Heart left ventricle (tissue), 16 donors: ENCODE measurements around the gene VAPB. TPM values are rescaled to one million over a fixed set of nuclear protein-coding genes. Genes with fewer than 3 reads are reported as not detected.

Source experiments
- ATAC-seq, 4 donors: fragments of 200-7000 bp; cut with Tn5 transposase; one replicate each; pipeline ENCODE4 v1.9.1; 2020 to 2022; ENCODE audit warnings: moderate library complexity in 4 of 4, mild to moderate bottlenecking in 3 of 4, moderate number of reproducible peaks in 1 of 4
- DNase-seq, 5 donors: peaks; one replicate each; pipeline ENCODE4 v3.0.0-alpha.2; 2020
- H3K27ac ChIP-seq, 12 donors: fragments of 200-600 bp; sonication (generic) in 4 of 12; one replicate each; pipeline versions ENCODE4 v1.5.0 to v1.8.0; 2016 to 2022; ENCODE audit warnings: mild to moderate bottlenecking in 2 of 12
- H3K27me3 ChIP-seq, 9 donors: fragments of 200-600 bp; sonication (generic) in 2 of 9; one replicate each; pipeline versions ENCODE4 v1.5.1 to v1.8.0; 2016 to 2022; ENCODE audit warnings: mild to moderate bottlenecking in 3 of 9
- H3K36me3 ChIP-seq, 9 donors: fragments of 200-600 bp; sonication (generic) in 2 of 9; one replicate each; pipeline versions ENCODE4 v1.5.0 to v1.8.0; 2018 to 2022; ENCODE audit warnings: mild to moderate bottlenecking in 2 of 9
- H3K4me1 ChIP-seq, 12 donors: fragments of 200-600 bp; sonication (generic) in 4 of 12; one replicate each; pipeline versions ENCODE4 v1.5.0 to v1.8.0; 2016 to 2022; ENCODE audit warnings: mild to moderate bottlenecking in 3 of 12
- H3K4me3 ChIP-seq, 12 donors: fragments of 200-600 bp; sonication (generic) in 4 of 12; one replicate each; pipeline versions ENCODE4 v1.5.0 to v1.8.0; 2017 to 2022; ENCODE audit warnings: mild to moderate bottlenecking in 9 of 12, moderate library complexity in 4 of 12
- H3K9me3 ChIP-seq, 12 donors: fragments of 200-600 bp; sonication (generic) in 4 of 12; one replicate each; pipeline versions ENCODE4 v1.5.0 to v1.8.0; 2016 to 2022; ENCODE audit warnings: mild to moderate bottlenecking in 1 of 12
- CTCF ChIP-seq, 12 donors: fragments of 200-600 bp; sonication (generic) in 4 of 12; IDR thresholded peaks; one replicate each; pipeline versions ENCODE4 v1.5.0 to v1.8.0; 2018 to 2022; ENCODE audit warnings: antibody characterized with exemption in 12 of 12, mild to moderate bottlenecking in 5 of 12
- POLR2A ChIP-seq, 2 donors: fragments of 450-650 bp; IDR thresholded peaks; one replicate each; pipeline ENCODE4 v1.6.1; 2017; ENCODE audit warnings: antibody characterized with exemption in 2 of 2, mild to moderate bottlenecking in 2 of 2, moderate library complexity in 2 of 2
- WGBS, 4 donors: extraction: QIAGEN DNeasy Blood & Tissue Kit in 2 of 4; methylation state at CpG; one replicate each; pipeline versions ENCODE4 v1.1.5 to v1.1.7; 2013 to 2018; 5-methylcytosine and 5-hydroxymethylcytosine counted together
- intact Hi-C, 10 donors: fragments of 100-400 bp; cut with DNase I; formaldehyde crosslinking; loops; one replicate each; pipeline versions ENCODE4 v1.11.1 to v1.14.2; 2022
- polyA plus RNA-seq, 2 donors: library from polyadenylated mRNA; stranded (reverse); fragments of 200-250 nt; gene quantifications; one replicate each; pipeline ENCODE4 v1.2.3, GENCODE V29; 2013
- total RNA-seq, 9 donors: library from RNA; depleted of rRNA in 2 of 9; stranded (reverse); fragments of >200 nt in 2 of 9; fragmentation: NEBNext Ultra II Directional in 3 of 9; extraction: Animal tissue kit (Norgen Biotek cat#: 25700) in 3 of 9; gene quantifications; one replicate each; pipeline versions ENCODE4 v1.1.0 to v1.2.4, GENCODE V29; 2016 to 2023
- donor health status: ischemic (EF 13 %, LVEDD 7.1; RV severe dilation, severe dysfunction).
- donor health status: healthy with polysubstance abuse.
- donor health status: DM: no; HTN: yes; CAD: no.
- donor health status: DM: no; HTN: no; CAD: no.
- donor health status: ischemic (EF 25% LVEDD 6.9; RV normal size, moderate dysfunction).
- donor health status: ischemic (EF 25% LVEDD 5.7; RV mildly dilated, moderate dysfunction).
- donor health status: healthy.
- donor health status: DM: yes; HTN: yes; CAD: no.
- donor health status: ischemic (EF 35%, LVEDD 5.7; RV mildly dilated, moderate dysfunction).
- donor health status: nonischemic (EF 11% LVEDD 7.7; RV severe dilation, severe dysfunction).
- donor health status: DM: yes; HTN: yes; CAD: no.
- donor health status: PGD.
- donor health status: ischemic (EF 29% LVEDD 5.4; RV normal size, mild dysfunction).
- donor health status: nonischemic (EF 23%, LVEDD 6.1; RV moderate dilation, normal function).

Gene VAPB
- total and polyA plus RNA-seq, 11 donors = 25.7 to 76.1 (median 62.7) TPM

- intact Hi-C loops = loop anchor here in 2 of 10 donors (5.0 to 10.0 kb wide), 2 partner anchors 50 to 88 kb away; partner anchors contain the start of gene RAB22A (in 1 of the 2)
- Histone ChIP-seq H3K4me3 (no peak overlapping the region), H3K27me3 (no peaks in the 10 kb centered on the region), H3K27ac (no peak overlapping the region), H3K4me1 (peaks cover 1 to 74% (median 44%) of the 10 kb centered on the region in 12 donors), H3K9me3 (no peaks in the 10 kb centered on the region), H3K36me3 (peaks cover 0 to 14% (median 0%) of the 10 kb centered on the region in 9 donors)
- no peak for TF ChIP-seq POLR2A (IDR thresholded peaks at IDR 0.05)
- no peak for TF ChIP-seq CTCF (IDR thresholded peaks at IDR 0.05)
- no peak for DNase-seq
- 73 to 80% (median 77%) methylated on average over 4 of the region's 4 CpGs for WGBS, 4 donors
- no peak for ATAC-seq
Observed at GRCh38 chr20:58394801-58395200, 5.8 kb downstream of the VAPB start.

DNA sequence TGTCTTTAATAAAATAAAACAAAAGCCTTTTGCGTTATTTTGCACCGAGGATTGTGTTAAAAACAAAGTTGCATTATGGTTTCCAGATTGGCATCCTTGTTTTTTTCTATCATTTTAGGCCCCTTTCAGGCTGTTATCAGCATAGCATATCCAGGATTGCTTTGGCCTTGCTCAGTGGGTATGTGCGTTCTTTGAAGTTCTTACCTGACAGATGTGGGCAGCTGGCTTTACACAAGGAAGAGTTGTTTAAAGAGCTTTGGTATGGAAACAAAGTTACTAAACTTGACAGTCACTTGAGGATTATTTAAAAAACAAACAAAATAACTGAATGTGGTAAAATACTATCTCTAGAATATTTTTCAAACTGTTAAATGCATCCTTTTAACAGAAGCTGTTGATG lies 6.6 kb downstream of the VAPB start:
- DNase-seq (no peak), ATAC-seq (no peak)
- no peaks in the 10 kb centered on the region for H3K9me3 ChIP-seq
- 89 to 93% (median 92%) methylated on average over 3 of the region's 3 CpGs for WGBS, 4 donors
- H3K27ac ChIP-seq = no peak overlapping the region
- H3K36me3 ChIP-seq = peaks cover 0 to 13% (median 0%) of the 10 kb centered on the region in 9 donors
- H3K4me1 ChIP-seq = peaks cover 3 to 74% (median 42%) of the 10 kb centered on the region in 12 donors
- TF ChIP-seq POLR2A (IDR thresholded peaks at IDR 0.05) (no peak), CTCF (IDR thresholded peaks at IDR 0.05) (no peak)
- H3K4me3 ChIP-seq = no peak overlapping the region
- intact Hi-C loops = loop anchor here in 1 of 10 donors (10.0 kb wide), 1 partner anchor 49 kb away; no protein-coding TSS in a partner anchor
- no peaks in the 10 kb centered on the region for H3K27me3 ChIP-seq

DNA sequence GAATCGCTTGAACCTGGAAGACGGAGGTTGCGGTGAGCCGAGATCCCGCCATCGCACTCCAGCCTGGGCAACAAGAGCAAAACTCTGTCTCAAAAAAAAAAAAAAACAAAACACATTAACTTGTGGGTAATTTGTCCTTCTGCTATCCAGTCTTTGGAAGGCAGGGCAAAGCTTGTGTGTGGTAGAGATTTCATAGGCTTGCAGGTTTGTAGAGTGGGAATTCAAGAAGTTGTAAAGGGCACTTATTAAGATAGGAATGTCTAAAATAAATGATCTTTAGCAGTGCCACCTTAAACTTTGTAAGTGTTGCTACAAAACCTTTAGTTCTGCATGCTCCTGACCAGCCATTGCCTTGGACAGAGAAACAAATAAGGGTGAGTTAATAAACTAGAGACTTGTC lies 8.4 kb downstream of the VAPB start:
- Histone ChIP-seq H3K36me3 (peaks cover 0 to 6% (median 0%) of the 10 kb centered on the region in 9 donors), H3K4me1 (peaks cover 0 to 68% (median 33%) of the 10 kb centered on the region in 12 donors), H3K27ac (no peak overlapping the region), H3K27me3 (no peaks in the 10 kb centered on the region), H3K9me3 (no peaks in the 10 kb centered on the region), H3K4me3 (no peak overlapping the region)
- DNase-seq (no peak), ATAC-seq (no peak)
- WGBS, 4 donors = 98 to 100% (median 99%) methylated on average over 6 of the region's 6 CpGs
- intact Hi-C loops = loop anchor here in 1 of 10 donors (10.0 kb wide), 1 partner anchor 47 kb away; no protein-coding TSS in a partner anchor
- no peak for TF ChIP-seq CTCF (IDR thresholded peaks at IDR 0.05)
- no peak for TF ChIP-seq POLR2A (IDR thresholded peaks at IDR 0.05)

DNA sequence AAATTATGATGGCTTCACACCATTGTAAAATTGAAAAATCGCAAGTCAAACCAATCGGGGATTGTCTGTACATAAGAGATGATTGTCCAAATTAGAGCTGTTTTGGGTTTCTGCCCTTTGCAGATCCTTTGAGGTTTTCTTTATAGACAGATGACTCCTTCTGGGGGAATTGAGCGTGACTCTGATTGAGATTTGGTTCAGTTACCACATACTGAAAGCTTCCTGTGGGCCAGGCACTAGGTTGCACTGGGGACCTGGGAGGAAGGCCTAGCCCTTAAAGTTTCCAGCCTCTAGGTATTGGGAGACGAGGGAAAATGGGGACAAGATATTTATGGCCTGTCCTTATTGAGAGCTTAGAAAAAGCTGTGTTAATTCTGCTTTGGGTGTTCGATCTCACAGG lies 9.2 kb downstream of the VAPB start:
- Histone ChIP-seq H3K4me1 (peaks cover 0 to 59% (median 24%) of the 10 kb centered on the region in 12 donors), H3K36me3 (no peaks in the 10 kb centered on the region), H3K27ac (no peak overlapping the region), H3K9me3 (no peaks in the 10 kb centered on the region), H3K4me3 (no peak overlapping the region), H3K27me3 (no peaks in the 10 kb centered on the region)
- TF ChIP-seq POLR2A (IDR thresholded peaks at IDR 0.05) (no peak), CTCF (IDR thresholded peaks at IDR 0.05) (no peak)
- intact Hi-C loops = loop anchor here in 1 of 10 donors (10.0 kb wide), 1 partner anchor 47 kb away; no protein-coding TSS in a partner anchor
- DNase-seq = no peak
- ATAC-seq = no peak
- 79 to 85% (median 82%) methylated on average over 5 of the region's 5 CpGs for WGBS, 4 donors
